HG03432 (cell line): ENCODE measurements around the gene TNFRSF4.

Experiments used
- ATAC-seq: cut with Tn5 transposase; IDR thresholded peaks from one replicate; pipeline ENCODE4 v1.9.1; 2021; ENCODE audit warnings: mild to moderate bottlenecking, moderate library complexity; ENCODE audit not compliant: unreplicated experiment

Gene TNFRSF4

DNA sequence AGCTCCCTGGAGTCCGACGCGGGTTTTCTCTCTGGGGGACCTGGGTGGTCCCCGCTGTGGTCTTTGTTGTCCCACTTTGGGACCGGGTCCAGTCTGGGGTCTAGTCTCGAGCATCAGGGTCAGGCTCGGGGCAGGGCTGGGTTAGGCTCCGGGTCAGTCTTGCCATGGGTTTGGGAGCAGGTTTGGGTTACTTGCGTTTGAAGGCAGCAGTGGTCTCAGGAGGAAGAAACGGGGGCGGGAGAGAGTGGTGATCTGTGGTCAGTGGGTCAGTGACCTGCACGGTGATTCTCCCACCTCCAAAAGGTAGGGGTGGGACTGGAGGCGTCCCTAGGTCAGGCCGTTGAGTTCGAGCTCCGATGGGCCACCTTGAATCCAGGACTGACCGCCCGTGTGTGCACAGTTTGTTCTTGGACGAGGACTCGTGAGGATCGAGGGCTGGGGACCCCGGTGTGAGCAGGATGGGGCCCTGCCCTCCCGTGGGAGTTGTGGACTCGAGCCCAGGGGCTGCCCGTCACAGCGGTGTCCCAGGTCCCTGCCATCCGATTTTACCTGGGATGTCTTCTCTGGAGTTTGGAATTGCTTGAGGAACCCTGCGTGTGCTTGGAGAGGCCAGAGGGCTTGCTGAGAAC lies 20.3 kb upstream of the TNFRSF4 start:
- ATAC-seq = no peak

DNA sequence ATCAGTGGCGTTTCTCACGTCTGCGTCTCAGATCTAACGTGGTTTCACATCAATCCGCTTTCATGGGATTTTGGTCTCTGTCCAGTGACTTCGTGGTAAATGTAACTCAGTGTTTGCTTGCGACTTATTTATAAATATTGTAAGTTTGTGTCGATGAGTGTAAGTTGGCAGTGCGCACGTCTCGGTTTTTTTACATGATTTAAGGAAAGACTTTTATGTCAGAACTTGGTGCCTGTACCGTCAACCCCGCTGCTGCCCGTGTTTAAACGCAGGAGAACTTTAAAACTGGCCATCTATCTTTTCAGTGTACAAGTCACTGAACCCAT lies 19.6 kb upstream of the TNFRSF4 start:
- no peak for ATAC-seq

DNA sequence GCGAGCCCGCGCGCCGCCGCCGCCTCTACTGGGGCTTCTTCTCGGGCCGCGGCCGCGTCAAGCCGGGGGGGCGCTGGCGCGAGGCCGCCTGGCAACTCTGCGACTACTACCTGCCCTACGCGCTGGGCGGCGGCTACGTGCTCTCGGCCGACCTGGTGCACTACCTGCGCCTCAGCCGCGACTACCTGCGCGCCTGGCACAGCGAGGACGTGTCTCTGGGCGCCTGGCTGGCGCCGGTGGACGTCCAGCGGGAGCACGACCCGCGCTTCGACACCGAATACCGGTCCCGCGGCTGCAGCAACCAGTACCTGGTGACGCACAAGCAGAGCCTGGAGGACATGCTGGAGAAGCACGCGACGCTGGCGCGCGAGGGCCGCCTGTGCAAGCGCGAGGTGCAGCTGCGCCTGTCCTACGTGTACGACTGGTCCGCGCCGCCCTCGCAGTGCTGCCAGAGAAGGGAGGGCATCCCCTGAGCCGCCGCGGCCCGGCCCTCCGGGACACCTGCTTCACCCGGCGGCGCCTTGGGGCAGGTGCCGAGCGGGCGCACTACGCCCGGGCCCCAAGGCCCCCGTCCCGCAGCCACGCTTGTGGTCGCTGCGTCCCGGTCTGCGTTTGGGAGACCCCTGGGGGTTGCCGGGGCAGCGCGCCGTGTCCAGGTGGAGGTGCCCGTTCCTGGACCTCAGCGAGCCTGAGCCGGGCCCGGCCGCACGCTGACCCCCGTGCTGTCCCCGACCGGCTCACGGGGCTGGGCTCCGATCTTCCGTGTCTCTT lies 19.0 kb upstream of the TNFRSF4 start:
- ATAC-seq = no peak

DNA sequence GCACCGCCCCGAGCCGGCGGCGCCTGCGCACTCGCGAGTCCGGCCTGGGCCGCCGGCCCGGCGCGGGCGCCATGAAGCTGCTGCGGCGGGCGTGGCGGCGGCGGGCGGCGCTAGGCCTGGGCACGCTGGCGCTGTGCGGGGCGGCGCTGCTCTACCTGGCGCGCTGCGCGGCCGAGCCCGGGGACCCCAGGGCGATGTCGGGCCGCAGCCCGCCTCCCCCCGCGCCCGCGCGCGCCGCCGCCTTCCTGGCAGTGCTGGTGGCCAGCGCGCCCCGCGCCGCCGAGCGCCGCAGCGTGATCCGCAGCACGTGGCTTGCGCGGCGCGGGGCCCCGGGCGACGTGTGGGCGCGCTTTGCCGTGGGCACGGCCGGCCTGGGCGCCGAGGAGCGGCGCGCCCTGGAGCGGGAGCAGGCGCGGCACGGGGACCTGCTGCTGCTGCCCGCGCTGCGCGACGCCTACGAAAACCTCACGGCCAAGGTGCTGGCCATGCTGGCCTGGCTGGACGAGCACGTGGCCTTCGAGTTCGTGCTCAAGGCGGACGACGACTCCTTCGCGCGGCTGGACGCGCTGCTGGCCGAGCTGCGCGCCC lies 18.3 kb upstream of the TNFRSF4 start, which contains the start of gene B3GALT6:
Gene B3GALT6 (plus strand): TSS at position 30 of the 588 bp plus-strand sequence. CDS start 42 bp downstream, at position 72.
- ATAC-seq = peak; percentile 6

DNA sequence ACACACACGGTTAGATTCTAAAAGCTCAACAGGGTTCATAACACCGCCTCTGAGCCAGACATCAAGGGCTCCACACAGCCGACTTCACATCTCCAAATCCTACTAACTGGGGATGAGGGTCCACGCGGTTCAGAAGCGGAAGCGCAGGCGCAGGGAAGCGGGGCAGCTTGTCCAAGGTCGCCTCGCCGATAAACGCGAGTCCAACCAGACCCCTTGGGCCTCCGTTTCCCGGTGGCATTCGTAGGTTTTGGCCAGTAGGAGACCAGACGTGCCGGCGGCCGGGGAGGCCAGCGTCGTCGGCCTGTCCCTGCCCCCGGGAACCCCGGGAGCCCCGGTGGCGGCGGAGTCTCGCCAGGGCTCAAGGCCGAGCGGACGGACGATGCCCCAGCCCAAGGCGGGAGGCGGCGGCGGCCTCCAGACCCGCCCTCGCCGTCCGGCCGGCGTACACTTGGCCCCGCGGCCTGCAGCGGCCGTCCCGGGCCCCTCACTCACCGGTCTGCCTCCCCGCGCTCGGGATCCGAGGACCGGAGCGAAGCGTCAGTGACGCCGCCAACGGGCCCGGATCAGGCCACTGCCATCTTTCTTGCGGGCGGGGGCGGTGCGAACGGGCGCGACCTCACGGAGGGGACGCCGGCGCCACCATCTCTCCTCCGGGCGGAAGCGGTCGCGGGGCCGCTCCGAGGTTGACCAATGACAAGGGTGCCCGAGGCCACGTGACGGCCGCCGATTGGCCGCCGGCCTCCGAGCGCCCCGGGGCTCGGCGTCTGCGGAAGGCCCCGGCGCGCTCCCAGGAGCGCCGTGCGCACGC lies 17.7 kb upstream of the TNFRSF4 start, which contains the start of gene SDF4:
Gene SDF4 (minus strand): TSS at position 602 of the 808 bp plus-strand sequence. CDS start 3,229 bp downstream, outside the sequence.
- ATAC-seq = peak; percentile 89

DNA sequence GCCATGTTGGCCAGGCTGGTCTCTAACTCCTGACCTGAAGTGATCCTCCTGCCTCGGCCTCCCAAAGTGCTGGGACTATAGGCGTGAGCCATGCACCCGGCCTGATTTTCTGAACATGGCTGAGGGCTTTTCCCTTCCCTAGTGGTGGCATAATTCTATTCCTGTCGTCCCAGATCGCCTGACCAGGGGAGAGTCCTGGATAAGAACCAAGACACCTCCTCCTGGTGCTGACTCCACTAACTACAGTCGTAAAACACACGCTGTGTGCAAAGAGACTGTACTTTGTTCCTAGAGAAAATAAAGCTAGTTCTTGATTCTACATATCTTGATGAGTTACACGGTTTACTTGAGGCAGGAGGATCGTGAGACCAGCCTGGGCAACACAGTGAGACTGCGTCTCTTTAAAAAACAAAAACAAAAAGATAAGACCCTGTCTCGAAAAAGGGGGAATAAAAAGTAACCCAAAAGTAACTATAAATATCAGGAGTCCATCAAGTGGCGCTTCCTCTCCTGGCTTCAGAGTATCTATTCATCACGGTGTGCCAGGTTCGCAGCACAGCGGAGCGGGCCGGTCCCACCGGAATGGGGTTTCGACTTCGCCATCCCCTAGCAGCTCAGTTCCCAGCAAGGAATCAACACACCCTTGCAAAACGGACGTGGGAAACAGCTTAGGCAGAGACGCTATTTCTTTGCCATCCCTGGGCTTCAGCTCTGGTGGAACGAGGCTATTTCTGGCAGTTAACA lies 16.9 kb upstream of the TNFRSF4 start:
- ATAC-seq = no peak

DNA sequence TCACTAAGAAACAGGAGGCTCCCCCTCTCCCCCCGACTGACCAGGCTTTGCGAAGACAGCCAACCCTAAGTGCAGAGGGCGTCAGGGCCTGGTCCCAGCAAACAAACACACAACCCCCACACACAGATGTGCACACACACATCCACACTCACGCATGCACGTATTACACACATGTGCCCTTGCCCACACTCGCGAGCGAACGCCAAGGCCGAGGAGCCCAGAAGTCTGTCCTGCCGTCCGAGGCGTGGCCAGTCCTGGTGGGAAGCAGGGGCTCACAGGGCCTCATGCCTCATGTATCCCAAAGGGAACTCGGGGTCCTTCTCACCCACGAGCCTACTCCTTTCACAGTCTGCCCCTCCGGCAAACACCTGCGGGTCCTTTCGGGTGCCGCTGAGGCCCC lies 15.8 kb upstream of the TNFRSF4 start:
- ATAC-seq = no peak

DNA sequence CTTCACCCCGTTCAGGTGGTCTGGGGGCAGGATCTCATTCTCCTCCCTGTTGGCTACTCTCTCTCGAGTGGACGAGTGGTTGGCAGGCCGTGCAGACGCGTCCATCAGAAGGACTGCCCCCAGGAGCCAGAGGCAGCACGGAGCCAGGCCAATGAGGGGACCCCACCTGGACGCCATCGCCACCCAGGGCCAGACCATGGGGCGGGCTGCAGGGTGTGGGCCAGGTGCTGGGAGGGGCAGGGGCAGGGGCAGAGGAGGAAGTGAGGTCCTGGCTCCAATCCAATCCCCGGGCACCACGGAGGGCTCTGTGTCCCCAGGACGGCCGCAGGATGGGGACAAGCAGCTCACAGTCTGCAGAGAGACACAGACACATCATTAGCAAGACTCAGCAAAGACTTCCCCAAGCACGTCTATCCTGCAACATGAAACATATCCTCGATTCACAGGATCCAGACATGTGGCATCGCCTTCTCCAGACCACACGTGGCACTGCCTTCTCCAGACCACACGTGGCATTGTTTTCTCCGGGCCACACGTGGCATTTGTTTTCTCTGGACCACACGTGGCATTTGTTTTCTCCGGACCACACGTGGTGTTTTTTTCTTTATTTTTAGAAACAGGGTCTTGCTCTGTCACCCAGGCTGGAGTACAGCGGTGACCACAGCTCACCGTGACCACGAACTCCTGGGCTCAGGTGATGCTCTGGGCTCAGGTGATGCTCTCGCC lies 14.8 kb upstream of the TNFRSF4 start:
- ATAC-seq = no peak

DNA sequence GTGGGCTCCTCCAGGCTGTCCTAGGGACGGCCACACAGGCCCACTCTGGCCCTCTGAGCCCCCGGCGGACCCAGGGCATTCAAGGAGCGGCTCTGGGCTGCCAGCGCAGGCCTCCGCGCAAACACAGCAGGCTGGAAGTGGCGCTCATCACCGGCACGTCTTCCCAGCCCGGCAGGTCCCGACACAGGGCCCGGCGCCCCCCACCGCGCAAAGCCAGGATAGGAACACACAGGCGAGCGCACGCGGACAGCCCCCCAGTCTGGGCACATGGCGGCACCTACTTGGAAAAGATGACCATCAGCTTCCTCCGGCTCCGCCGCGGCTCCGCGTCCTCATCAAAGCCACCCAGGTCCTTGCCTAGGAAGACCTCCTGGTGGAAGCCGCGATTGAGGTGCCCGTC lies 14.2 kb upstream of the TNFRSF4 start:
- ATAC-seq = no peak

DNA sequence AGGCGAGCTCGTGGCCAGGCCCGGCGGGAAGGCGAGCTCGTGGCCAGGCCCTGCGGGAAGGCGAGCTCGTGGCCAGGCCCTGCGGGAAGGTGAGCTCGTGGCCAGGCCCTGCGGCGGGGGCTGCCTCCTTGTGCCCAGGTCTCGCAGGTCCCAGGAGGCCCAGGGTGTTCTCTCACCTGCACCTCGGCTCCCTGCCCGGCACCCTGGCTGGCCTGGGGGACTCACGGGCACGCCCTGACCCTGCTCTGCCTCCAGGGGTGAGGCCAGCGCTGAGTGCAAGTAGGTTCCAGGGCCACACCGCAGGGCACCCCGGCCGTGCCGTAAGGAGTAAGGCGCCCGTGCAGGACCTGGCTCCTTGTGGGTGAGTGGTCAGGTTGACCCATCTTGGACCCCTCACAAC lies 13.4 kb upstream of the TNFRSF4 start:
- no peak for ATAC-seq

DNA sequence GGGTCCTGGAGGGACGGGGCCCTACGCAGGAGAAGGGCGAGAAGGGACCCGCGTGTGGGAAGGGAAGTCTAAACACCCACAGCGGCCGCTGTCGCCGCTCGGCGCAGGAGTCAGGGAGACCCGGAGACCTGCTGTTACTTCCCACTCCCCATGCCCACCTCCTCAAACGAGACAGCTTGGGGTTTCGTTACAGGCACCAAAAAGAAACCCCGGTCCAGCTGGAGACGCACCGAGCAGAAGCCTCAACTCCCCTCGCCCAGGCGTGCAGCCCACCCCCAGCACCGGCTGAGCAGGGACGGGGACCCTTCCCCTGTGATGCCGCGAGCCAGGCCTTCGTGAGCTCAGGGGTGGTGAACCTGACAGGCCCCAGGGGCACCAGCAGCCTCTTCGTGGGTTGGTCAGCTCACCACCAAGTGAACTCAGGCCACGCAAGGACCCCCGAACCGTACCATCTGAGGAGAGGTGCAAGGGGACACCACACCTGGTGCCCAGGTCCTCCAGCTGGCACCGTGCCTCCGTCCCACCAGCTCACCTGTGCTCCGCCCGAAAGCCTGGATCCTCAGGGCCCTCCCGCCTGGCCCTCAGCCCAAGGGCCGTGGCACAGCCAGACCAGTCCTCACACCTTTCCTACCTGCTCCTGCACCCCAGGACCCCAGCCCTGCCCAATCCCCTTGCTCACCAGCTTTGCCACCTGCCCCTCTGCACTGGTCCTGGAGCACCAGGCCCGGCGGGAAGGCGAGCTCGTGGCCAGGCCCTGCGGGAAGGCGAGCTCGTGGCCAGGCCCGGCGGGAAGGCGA lies 12.8 kb upstream of the TNFRSF4 start:
- no peak for ATAC-seq

DNA sequence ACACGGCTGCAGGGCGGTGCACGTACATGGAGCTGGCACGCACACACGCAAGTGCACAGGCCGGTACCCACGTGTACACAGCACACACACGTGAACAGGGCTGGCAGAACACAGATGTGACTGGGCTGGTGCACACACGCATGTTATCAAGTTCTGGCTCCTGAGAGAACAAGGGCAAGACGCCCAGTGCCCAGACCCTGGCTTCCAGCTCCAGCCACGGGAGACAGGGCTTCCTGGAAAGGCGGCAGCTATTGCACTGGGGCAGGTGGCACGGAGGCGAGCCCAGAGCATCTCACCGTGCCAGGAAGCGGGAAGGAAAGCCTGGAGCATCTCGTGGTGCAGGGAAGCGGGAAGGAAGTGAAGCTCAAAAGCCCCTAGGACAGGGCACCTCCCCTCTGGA lies 12.0 kb upstream of the TNFRSF4 start:
- ATAC-seq = no peak

DNA sequence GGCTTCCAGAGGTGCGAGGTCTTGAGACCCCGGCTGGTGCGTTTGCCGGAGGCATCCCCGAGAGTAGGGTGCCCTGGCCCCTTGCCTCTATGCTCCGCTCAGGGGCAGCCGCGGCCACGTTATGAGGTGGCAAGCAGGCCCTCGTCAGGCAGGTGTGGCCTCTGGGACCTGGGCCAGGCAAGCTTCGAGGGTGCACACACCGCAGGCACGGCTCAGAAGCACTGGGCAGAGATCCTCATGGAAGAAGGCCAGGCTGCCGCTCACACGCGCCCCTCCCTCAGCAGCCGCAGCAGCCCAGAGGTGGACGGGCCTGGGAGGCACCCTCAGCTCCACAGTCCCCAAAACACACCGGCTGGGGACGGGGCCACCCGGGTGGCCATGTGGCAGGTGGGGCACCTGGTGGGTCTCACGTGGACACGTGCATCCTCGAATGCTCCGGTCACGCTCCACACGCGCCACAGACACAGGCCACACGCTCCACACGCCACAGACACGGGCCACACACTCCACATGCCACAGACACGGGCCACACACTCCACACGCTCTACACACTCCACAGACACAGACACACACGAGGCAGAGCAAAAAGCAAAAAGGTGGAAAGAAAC lies 11.4 kb upstream of the TNFRSF4 start:
- no peak for ATAC-seq

DNA sequence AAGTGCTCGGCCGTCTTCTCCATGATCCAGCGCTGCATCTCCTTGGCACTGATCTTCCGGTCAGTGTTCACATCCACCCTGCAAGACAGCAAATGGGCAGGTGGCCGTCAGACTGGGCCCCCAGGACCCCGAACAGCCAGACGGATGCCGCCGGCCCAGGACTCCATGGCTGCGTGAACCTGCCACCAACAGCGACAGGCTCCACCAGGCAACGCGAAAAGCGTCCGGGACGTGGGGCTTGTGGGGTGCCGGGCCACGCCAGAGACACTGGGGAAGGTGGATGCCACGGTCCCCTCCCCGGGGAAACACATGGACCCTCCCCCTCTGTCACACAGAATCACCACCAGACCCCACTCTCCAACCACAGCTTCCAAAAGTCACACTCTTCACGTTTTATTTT lies 9.9 kb upstream of the TNFRSF4 start:
- ATAC-seq = no peak

DNA sequence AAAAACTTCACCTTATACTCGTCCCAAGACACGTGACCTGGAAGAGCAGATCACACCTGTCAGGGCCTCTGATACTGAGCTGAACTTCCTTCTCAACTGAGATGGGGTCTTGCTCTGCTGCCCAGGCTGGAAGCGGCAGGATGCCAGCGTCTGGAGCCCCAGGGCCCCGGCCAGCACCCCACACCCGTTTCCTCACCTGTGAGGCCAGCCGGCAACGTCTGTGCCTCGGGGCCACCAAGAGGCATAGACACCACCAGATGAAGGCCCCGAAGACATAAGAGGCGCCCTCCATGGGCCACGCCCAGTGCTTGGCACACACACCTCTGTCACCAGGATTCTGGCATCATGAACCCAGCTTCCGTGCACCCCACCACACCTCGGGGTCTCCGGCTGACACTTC lies 9.4 kb upstream of the TNFRSF4 start:
- no peak for ATAC-seq

DNA sequence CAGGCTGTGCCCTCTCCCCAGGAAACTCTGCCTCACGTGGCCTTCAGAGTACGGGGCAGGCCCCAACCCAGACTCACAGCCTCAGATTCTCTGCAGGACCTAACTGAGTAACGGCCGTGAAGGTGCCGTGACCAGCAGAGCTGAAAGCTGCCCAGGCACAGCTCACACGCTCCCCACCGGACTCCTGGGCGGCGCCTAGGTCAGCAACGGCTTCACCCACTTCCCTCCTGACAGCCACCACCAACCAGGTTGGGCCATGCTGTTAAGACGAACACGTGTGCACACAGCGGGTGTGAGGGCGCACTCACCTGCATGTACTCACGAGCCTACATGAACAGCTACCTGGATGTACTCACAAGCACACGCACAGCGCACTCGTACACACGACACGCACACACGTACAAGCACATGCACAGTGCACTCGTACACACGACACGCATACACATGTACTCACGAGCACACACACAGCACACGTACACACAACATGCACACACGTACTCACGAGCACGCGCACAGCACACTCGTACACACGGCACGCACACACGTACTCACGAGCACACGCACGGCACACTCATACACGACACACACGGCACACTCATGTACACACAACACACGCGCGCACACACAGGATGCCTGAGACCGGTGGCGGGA lies 8.7 kb upstream of the TNFRSF4 start:
- no peak for ATAC-seq

DNA sequence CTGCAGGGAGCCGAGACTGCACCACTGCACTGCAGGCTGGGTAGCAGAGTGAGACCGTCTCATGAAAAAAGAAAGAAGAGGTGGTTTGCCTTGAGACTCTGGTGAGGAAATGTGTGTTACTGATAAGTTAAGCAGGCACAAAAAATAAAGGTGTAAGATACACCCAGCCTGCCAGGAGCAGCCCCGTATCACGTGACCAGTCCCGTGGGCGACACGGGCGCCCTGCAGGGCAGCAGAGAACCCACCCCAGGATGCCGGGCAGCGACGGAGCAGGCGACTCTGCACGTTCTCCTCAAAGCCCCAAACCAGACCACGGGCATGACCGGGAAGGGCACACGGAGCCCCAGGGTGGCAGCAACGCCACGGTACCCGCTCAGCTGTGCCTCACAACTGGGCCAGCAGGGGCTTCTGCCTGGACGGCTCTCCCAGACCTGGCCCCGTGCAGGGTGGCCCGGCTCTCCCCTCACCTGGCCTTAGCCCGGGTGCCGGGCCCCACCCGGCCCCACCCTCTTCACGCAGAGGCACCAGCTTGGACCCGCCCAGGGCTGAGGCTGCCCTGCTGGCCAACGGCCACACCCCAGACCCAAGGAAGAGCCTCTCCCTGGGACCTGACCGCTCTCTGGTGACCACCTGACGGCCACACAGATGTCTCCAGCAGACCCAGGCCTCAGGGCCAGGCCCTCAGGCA lies 8.1 kb upstream of the TNFRSF4 start:
- ATAC-seq = no peak

DNA sequence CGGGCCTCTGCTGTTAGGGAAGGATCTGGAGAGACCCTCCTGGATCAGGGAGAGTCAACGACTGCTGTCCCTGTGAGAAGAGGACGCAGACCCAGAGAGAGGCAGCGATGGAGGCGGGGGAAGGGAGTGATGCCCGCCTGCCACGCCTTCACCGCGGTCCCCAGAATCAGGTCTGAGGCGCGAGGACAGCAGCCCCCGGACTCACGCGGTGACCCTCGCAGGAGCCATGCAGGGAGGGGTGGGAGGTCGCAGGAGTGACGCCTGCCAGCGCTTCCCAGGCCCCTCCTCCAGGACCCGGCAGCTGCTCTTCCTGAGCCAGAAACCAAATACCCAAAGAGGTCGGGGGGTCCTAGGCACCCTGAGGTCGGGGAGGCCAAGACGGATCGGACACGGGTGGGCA lies 6.2 kb upstream of the TNFRSF4 start:
- ATAC-seq = no peak
